Right lobe of liver (tissue), 6 donors: Measurements from ENCODE around the gene PCCA. TPM values are rescaled to one million over a fixed set of nuclear protein-coding genes. Genes with fewer than 3 reads are reported as not detected.

Experiments used
- ATAC-seq, 4 donors: fragments of 200-7000 bp; cut with Tn5 transposase; one replicate each; pipeline ENCODE4 v1.9.1; 2020; ENCODE audit warnings: mild to moderate bottlenecking in 4 of 4, moderate library complexity in 4 of 4
- DNase-seq, 3 donors: peaks; one replicate each; pipeline ENCODE4 v3.0.0-alpha.2; 2020
- H3K27ac ChIP-seq, 3 donors: fragments of 200-600 bp; one replicate each; pipeline ENCODE4 v1.8.0; 2022
- H3K27me3 ChIP-seq, 2 donors: fragments of 200-600 bp; one replicate each; pipeline ENCODE4 v1.8.0; 2022
- H3K36me3 ChIP-seq, 4 donors: fragments of 200-600 bp; sonication (generic) in 1 of 4; one replicate each; pipeline versions ENCODE4 v1.5.1 to v1.8.0; 2017 to 2022; ENCODE audit warnings: control low read depth in 1 of 4
- H3K4me1 ChIP-seq, 4 donors: fragments of 200-600 bp; sonication (generic) in 1 of 4; one replicate each; pipeline versions ENCODE4 v1.5.1 to v1.8.0; 2017 to 2022; ENCODE audit warnings: control low read depth in 1 of 4
- H3K4me3 ChIP-seq, 3 donors: fragments of 200-600 bp; one replicate each; pipeline ENCODE4 v1.8.0; 2022
- H3K9me3 ChIP-seq, 4 donors: fragments of 200-600 bp; sonication (generic) in 1 of 4; one replicate each; pipeline versions ENCODE4 v1.5.1 to v1.8.0; 2017 to 2022; ENCODE audit warnings: control low read depth in 1 of 4
- CTCF ChIP-seq, 4 donors: fragments of 200-600 bp in 3 of 4; fragments of 450-650 bp in 1 of 4; IDR thresholded peaks; one replicate each; pipeline versions ENCODE4 v1.5.1 to v1.8.0; 2016 to 2022; ENCODE audit warnings: antibody characterized with exemption in 4 of 4, mild to moderate bottlenecking in 2 of 4
- POLR2A ChIP-seq: fragments of 450-650 bp; IDR thresholded peaks from one replicate; pipeline ENCODE4 v1.6.1; 2017; ENCODE audit warnings: antibody characterized with exemption, mild to moderate bottlenecking
- WGBS: methylation state at CpG from one replicate; pipeline ENCODE4 v1.1.6; 2018; ENCODE audit warnings: low coverage, low lambda C conversion rate; ENCODE audit not compliant: insufficient coverage; ENCODE audit errors: missing lambda C conversion rate; 5-methylcytosine and 5-hydroxymethylcytosine counted together
- intact Hi-C, 2 donors: fragments of 100-400 bp; cut with DNase I; formaldehyde crosslinking; loops; one replicate each; pipeline versions ENCODE4 v1.11.2 to v1.14.1; 2022
- total RNA-seq, 6 experiments: library from RNA; depleted of rRNA in 2 of 6; stranded (reverse); fragments of >200 nt in 2 of 6; fragmentation: NEBNext Ultra II Directional in 3 of 6; extraction: Animal tissue kit (Norgen Biotek cat#: 25700) in 3 of 6; gene quantifications; one replicate each; pipeline versions ENCODE4 v1.1.0 to v1.2.4, GENCODE V29; 2016 to 2023
- donor health status: DM: no; HTN: yes; CAD: no.
- donor health status: DM: no; HTN: no; CAD: no.
- donor health status: DM: no; HTN: no; CAD: no.
- donor health status: DM: no; HTN: yes; CAD: no.
- donor health status: DM: no; HTN: yes; CAD: no.

The PCCA gene
- total RNA-seq, 6 experiments from 2014 or later = 58.2 to 161 (median 85.2) TPM

GRCh38 chr13:100301418-100301817, 212.5 kb downstream of the PCCA start:
- Histone ChIP-seq H3K27me3 (no peaks in the 10 kb centered on the region), H3K4me3 (no peak overlapping the region), H3K9me3 (no peaks in the 10 kb centered on the region), H3K27ac (no peak overlapping the region), H3K4me1 (no peaks in the 10 kb centered on the region), H3K36me3 (no peaks in the 10 kb centered on the region)
- intact Hi-C loops = no loop called here
- peak; percentile 33 to 63 (median 54) for ATAC-seq
- no peak for DNase-seq
- WGBS = 37% methylated on average over 4 of the region's 5 CpGs
- TF ChIP-seq CTCF (IDR thresholded peaks at IDR 0.05) = no peak
- TF ChIP-seq POLR2A = no peak

GRCh38 chr13:100302391-100302790, 213.5 kb downstream of the PCCA start:
- intact Hi-C loops = no loop called here
- TF ChIP-seq CTCF (IDR thresholded peaks at IDR 0.05) = no peak
- TF ChIP-seq POLR2A = no peak
- no peaks in the 10 kb centered on the region for H3K27me3 ChIP-seq
- H3K36me3 ChIP-seq = no peaks in the 10 kb centered on the region
- no peaks in the 10 kb centered on the region for H3K4me1 ChIP-seq
- 100% methylated on average over 2 of the region's 2 CpGs for WGBS
- DNase-seq (no peak), ATAC-seq (no peak)
- H3K27ac ChIP-seq = no peak overlapping the region
- H3K4me3 ChIP-seq = no peak overlapping the region
- H3K9me3 ChIP-seq = no peaks in the 10 kb centered on the region

- DNase-seq (no peak), ATAC-seq (no peak)
- Histone ChIP-seq H3K27me3 (no peaks in the 10 kb centered on the region), H3K27ac (no peak overlapping the region), H3K9me3 (no peaks in the 10 kb centered on the region), H3K4me3 (no peak overlapping the region), H3K4me1 (no peaks in the 10 kb centered on the region), H3K36me3 (peaks cover 0 to 3% (median 0%) of the 10 kb centered on the region in 4 donors)
- no peak for TF ChIP-seq CTCF (IDR thresholded peaks at IDR 0.05)
- intact Hi-C loops = no loop called here
- 100% methylated on average over 1 of the region's 2 CpGs for WGBS
Measured at GRCh38 chr13:100304229-100304628, 215.3 kb downstream of the PCCA start.

GRCh38 chr13:100305398-100305797, 216.5 kb downstream of the PCCA start:
- intact Hi-C loops = no loop called here
- 90% methylated on average over 2 of the region's 2 CpGs for WGBS
- Histone ChIP-seq H3K9me3 (no peaks in the 10 kb centered on the region), H3K36me3 (peaks cover 0 to 7% (median 2%) of the 10 kb centered on the region in 4 donors), H3K4me3 (no peak overlapping the region), H3K27ac (no peak overlapping the region), H3K4me1 (no peaks in the 10 kb centered on the region), H3K27me3 (no peaks in the 10 kb centered on the region)
- TF ChIP-seq POLR2A = no peak
- no peak for TF ChIP-seq CTCF (IDR thresholded peaks at IDR 0.05)
- DNase-seq = no peak
- ATAC-seq = no peak

GRCh38 chr13:100306030-100306429, 217.1 kb downstream of the PCCA start:
- TF ChIP-seq CTCF (IDR thresholded peaks at IDR 0.05) (no peak), POLR2A (no peak)
- H3K4me3 ChIP-seq = no peak overlapping the region
- 92% methylated on average over 3 of the region's 4 CpGs for WGBS
- no peaks in the 10 kb centered on the region for H3K27me3 ChIP-seq
- no peaks in the 10 kb centered on the region for H3K4me1 ChIP-seq
- DNase-seq (no peak), ATAC-seq (no peak)
- H3K27ac ChIP-seq = no peak overlapping the region
- intact Hi-C loops = no loop called here
- no peaks in the 10 kb centered on the region for H3K9me3 ChIP-seq
- peaks cover 0 to 7% (median 2%) of the 10 kb centered on the region in 4 donors for H3K36me3 ChIP-seq
